Esophagus muscularis mucosa (tissue), 4 donors: ENCODE measurements around the gene ACACA.

Experiments used
- CTCF ChIP-seq, 3 experiments: fragments of 200-600 bp in 2 of 3; fragments of 450-650 bp in 1 of 3; sonication (generic) in 2 of 3; IDR thresholded peaks; one replicate each; pipeline ENCODE4 v1.5.1; 2017 to 2019; ENCODE audit warnings: antibody characterized with exemption in 3 of 3, mild to moderate bottlenecking in 2 of 3, moderate library complexity in 1 of 3
- EP300 ChIP-seq: sonication (generic); formaldehyde crosslinking; IDR thresholded peaks from one replicate; pipeline ENCODE4 v1.6.1; 2017; ENCODE audit warnings: antibody characterized with exemption
- POLR2A ChIP-seq: fragments of 450-650 bp; IDR thresholded peaks from one replicate; pipeline ENCODE4 v1.6.1; 2017; ENCODE audit warnings: antibody characterized with exemption, moderate library complexity, mild to moderate bottlenecking, low read depth
- POLR2AphosphoS5 ChIP-seq, 2 donors: sonication (generic); formaldehyde crosslinking; IDR thresholded peaks; one replicate each; pipeline ENCODE4 v1.6.1; 2017; ENCODE audit warnings: antibody characterized with exemption in 2 of 2

- TF ChIP-seq CTCF (IDR thresholded peaks at IDR 0.05) (no peak), POLR2AphosphoS5 (IDR thresholded peaks at IDR 0.05) (no peak), EP300 (no peak), POLR2A (no peak)
Measured at GRCh38 chr17:37214416-37214815, 192.2 kb downstream of the ACACA start.
